ENCODE data around the gene EPHA6. TPM values are rescaled to one million over a fixed set of nuclear protein-coding genes. Genes with fewer than 3 reads are reported as not detected.

The EPHA6 gene
- not detected in 2 replicates for total RNA-seq

GRCh38 chr3:96813820-96814650 is at the start of gene EPHA6:
Gene EPHA6, plus strand, starts transcription at chr3:96814594.

GRCh38 chr3:97764407-97765238 is 950.2 kb downstream of the EPHA6 start, which contains the start of gene ARL6:
Gene ARL6, plus strand, starts transcription at chr3:97764758. Its CDS starts 3,350 bp downstream, at chr3:97768108.

